ENCODE measurements around the gene NAPSA.
A peak's percentile ranks its signal among the peaks of the same experiment; 100 is the strongest.

NAPSA gene

DNA sequence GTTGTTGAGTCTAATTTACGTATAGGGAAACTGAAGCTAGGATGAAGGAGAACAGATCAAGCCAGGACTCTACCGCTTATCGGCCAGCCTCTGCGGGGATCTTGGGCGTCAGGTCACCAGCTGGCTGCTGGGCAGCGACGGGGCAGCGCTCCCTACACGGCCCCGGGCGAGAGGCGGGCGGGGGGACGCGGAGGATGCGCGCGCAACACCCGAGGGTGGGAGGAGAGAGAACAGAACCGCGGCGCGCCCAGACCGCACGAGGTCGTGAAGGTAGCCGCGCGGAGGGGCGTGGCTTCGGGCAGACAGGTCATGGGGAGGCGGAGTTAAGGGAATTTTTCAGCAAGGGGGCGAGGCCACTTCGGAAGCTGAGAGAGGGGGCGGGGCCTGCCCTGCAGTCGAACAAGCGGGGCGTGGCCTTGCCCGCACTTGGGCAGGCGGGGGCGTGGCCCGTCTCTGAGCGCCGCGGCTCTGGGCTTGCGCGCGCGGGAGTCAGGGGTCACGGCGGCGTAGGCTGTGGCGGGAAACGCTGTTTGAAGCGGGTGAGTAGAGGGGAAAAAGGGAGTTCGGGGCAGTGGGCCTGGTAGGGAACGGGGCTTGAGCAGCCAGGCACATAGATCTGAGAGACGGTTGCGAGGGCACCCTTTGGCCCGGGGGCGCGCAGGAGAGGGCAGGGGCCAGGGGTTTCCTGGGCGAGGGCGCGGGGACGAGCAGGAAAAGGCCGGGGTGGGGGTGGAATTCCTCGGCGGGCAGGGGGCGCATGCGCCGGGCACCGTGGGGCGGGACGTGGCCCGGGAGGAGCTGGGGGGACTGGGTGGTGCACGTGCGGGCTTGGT, 18.6 kb upstream of the NAPSA start, which contains the start of gene POLD1:
Gene POLD1, plus strand, starts transcription at position 496 of the 833 bp plus-strand sequence. CDS start 14,505 bp downstream, outside the sequence.
- DNase-seq = peak; percentile 96

- no peak for DNase-seq
Measured at GRCh38 chr19:50383001-50383851, 17.8 kb upstream of the NAPSA start.

GRCh38 chr19:50381881-50382729, 16.7 kb upstream of the NAPSA start:
- no peak for DNase-seq

- DNase-seq = no peak
Measured at GRCh38 chr19:50380751-50381151, 15.3 kb upstream of the NAPSA start.

DNA sequence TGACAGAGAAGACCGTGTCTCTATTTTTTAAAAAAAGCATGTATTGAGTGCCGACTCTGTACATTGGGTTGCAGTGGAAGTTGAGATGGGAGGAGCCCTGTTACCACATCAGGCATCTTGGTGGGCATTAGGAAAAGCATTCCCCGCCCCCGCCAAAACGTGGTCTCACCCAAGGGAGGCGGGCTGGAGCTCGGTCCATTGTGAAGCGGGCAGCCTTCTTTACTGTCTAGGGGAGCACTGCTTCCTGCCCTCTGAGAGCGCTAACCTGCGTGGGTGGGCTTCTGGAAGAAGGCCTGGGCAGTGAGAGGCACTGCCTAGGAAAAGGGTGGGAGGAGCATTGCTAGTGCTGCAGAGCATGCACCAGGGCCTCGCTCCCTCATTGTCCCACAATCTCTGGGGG, 14.7 kb upstream of the NAPSA start:
- DNase-seq = no peak

GRCh38 chr19:50379602-50380001, 14.2 kb upstream of the NAPSA start:
- DNase-seq = no peak

DNA sequence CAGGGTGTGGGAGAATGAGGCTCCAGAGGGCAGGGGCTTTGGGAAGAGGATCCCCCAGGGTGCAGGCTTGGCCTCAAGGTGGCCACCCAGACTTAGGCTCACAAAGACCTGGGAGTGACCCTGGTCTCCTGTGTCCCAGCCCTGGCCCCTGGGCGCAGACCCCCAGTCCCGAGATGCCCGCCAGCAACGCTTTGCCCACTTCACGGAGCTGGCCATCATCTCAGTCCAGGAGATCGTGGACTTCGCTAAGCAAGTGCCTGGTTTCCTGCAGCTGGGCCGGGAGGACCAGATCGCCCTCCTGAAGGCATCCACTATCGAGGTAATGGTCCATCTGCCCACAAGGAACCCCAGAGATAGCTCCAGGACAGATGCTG, 13.4 kb upstream of the NAPSA start:
- no peak for DNase-seq

- DNase-seq = no peak
Measured at GRCh38 chr19:50378169-50378862, 12.9 kb upstream of the NAPSA start.

DNA sequence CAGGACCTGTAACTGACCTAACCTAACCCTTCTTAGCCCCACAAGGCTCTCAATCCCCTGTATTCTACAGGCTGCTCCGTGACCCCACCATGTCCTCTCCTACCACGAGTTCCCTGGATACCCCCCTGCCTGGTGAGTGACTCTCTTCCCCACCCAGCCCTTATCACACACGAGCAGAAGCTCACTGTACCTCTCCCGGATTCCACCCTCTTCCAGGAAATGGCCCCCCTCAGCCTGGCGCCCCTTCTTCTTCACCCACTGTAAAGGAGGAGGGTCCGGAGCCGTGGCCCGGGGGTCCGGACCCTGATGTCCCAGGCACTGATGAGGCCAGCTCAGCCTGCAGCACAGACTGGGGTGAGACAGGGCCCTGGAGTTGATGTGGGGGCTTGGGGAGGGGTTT, 12.1 kb upstream of the NAPSA start:
- no peak for DNase-seq

GRCh38 chr19:50377051-50377461, 11.6 kb upstream of the NAPSA start:
- no peak for DNase-seq

DNA sequence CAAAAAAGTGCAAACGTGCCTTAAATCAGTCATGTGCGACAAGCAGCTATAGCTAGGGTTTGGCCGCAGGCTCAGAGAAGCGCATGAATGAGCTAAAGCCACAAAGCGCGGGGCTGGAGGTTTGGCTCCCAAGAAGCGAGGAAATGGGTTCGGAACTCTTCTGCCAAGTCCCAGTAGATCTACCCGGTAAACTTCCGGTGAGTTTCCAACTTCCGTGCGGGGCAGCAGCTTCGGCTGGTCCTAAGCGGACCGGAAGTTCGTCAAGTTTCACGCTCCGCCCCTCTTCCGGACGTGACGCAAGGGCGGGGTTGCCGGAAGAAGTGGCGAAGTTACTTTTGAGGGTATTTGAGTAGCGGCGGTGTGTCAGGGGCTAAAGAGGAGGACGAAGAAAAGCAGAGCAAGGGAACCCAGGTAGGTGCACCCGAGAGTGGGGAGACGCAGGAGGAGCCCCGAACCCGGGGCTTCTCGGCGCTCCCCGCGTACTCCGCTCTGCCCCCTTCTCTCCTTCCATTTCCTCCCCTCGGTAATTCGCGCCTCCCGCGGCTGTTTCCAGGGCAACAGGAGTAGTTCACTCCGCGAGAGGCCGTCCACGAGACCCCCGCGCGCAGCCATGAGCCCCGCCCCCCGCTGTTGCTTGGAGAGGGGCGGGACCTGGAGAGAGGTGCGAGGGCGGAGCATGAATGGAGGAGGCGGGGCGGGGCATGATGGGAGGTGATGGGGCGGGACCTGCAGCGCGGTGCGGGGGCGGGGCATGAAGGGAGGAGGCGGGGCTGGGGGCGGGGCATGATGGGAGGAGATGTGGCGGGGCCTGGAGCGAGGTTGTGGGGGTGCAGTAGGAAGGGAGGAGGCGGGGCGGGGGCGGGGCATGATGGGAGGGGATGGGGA, 11.0 kb upstream of the NAPSA start, which contains the start of gene NR1H2:
Gene NR1H2, plus strand, starts transcription at position 292 of the 885 bp plus-strand sequence. CDS start 1,149 bp downstream, outside the sequence.
- peak; percentile 95 for DNase-seq

DNA sequence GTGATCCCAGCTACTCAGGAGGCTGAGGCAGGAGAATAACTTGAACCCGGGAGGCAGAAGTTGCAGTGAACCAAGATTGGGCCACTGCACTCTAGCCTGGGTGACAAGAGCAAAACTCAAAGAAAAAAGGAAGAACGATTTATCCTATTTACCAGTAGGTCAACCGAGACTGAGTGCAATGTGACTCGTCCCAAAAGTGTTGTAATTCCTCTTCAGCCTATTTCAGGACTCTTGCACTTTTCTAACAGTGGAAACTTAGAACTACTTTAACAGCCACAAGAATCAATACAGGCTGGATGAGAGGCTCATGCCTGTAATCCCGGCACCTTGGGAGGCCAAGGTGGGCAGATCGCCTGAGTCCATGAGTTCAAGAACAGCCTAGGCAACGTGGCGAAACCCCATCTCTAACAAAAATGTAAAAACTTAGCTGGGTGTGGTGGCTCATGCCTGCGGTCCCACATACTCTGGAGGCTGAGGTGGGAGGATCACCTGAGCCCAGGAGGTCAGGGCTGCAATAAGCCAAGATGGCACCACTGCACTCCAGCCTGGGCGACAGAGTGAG, 6.6 kb upstream of the NAPSA start:
- DNase-seq = no peak

- DNase-seq = peak; percentile 54
Measured at GRCh38 chr19:50368649-50369570, 3.5 kb upstream of the NAPSA start.

- no peak for DNase-seq
Measured at GRCh38 chr19:50362656-50363424, 2.6 kb downstream of the NAPSA start.

DNA sequence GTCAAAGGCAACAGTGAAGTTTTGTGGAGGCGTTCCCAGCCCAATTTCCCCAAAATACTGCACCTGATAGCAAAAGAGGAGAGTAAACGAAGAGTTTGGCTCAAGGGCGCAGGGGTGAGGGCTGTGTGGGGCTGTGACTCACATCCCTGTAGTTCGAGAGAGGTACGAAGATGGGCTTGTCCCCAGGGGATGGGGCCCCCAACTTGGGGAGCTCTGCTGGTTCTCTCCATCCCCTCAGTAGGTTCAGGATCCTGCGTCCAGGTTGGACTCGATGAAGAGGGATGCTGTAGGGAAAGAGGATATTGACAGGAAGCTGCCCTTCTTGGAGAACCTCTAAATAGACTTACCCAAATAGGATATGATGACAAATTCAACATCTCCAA, 3.4 kb downstream of the NAPSA start:
- DNase-seq = no peak

DNA sequence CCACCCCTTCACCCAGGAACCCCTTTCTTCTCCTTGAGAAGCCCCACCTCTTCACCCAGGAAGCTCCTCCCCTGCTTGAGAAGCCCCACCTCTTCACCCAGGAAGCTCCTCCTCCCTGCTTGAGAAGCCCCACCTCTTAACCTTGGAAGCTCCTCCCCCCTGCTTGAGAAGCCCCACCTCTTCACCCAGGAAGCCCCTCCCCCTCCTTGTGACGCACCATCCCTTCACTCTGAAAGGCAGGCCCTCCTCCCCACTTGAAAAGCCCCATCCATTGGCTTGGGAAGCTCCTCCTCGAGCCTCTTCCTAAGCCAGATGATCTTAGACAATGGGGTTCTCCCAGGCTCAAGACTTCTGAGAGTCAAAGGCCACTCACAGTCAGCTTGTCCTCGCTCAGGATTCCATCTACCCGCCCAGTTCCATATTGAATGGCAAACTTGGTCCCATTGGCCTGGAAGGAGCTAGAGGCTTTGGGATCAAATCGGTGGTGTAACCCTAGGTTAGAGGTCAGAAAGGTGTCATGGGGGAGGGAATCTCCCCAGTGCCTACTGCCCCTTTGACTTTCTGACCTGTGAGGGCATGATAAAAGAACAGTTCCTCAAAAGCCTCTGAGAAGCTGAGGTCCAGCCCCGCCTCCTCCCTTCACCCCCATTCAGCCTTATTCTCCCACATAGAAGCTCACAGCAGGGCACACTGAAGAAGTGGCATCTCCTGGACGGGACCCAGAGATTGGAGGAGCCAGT, 4.0 kb downstream of the NAPSA start:
- DNase-seq = no peak

GRCh38 chr19:50359328-50359818, 6.1 kb downstream of the NAPSA start:
- no peak for DNase-seq

Data from NCI-H2107 (cell line).